Renal cortical epithelial cell (primary cell): ENCODE results near the gene SSC5D. TPM values are rescaled to one million over a fixed set of nuclear protein-coding genes. Genes with fewer than 3 reads are reported as not detected.

Experiments
- DNase-seq: peaks from one replicate; pipeline ENCODE4 v3.0.0-alpha.2; 2011; ENCODE audit warnings: low read depth
- total RNA-seq: library from RNA; depleted of rRNA; stranded (reverse); fragments of >200 nt; gene quantifications from 2 replicates; pipeline ENCODE4 v1.2.3, GENCODE V29; 2014

SSC5D gene
- total RNA-seq, 1 donor from 2014 or later = 69.4 TPM

DNA sequence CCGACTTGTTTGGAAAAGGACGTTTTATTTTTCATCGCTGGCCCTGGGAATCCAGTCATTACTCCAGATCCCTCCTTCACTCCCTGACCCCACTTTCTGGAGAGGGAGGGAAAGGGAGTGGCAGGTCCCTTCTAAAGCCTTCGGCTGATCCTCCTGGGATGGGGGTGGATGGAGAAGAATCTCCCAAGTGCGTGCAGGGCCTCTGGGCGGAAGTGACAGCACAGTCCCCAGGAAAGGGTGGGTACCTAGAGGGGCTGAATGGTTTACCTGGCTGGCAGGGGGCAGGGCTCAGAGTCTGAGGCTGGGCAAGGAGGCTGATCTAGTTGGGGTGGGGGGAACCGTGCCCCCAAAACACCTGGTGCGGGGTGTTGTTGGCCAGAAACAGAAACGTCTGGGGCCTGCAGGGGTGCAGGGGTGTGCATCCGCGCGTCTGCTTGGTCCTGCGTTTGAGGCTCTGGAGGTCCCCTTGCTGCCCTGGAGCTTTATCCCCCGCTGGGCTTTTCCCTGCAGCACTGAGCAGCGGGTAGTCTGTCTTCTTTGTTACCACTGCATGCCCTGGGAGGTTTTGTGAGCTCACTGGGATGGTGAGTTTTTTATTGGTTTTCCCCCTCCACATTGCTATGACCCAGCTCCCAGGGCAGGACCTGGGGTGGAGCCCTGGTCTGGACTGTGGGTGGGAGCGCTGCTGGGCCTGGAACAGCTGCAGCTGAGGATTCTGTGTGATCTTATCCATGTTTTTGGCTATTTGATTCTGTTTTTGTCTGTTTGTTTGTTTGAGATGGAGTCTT lies 14.8 kb upstream of the SSC5D start:
- DNase-seq = peak; percentile 68

DNA sequence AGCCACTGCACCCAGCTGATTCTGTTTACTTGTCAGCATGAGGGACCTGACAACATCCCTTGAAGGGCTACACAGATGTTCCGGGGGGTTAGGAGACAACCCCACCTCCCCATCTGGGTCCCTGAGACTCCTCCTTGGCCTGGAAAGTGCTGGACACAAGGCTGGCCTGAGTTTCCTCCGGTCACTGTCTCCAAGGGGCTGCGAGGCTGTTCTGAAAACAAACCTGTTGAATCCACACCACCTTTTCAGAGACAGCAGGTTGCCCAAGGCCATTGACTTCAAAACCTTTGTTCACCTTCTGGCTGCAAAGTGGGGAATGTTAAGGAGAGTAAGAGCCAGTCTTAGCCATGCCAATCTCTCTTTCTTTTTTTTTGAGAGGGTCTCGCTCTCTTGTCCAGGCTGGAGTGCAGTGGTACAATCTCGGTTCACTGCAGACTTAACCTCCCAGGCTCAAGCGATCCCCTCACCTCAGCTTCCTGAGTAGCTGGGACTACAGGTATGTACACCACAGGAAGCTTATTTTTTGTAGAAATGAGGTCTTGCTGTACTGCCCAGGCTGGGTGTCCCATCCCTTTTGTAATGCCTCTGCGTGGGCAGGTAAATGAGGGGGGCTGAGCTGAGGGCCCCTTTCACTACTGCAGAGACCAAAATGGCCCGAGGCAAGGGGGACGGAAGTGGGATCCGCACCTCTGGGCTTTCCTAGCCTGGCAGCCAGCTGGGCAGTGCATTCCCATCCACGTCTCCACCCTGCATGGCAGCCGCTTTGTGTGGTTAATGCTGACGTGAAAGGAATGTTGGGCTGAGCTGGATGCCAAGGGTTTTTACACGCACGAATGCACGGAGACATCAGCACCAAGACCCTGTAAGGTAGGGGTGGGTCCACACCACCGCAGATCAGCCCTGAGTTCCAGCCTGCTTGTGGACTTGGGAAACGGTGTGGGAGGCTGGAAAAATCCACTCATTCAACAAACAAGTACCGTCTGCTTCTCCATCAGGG lies 13.7 kb upstream of the SSC5D start:
- DNase-seq = peak; percentile 97

- DNase-seq = peak; percentile 90
These were observed 12.0 kb upstream of the SSC5D start, which contains the start of gene ZNF628 for GRCh38 chr19:55476100-55476775. Gene ZNF628 (plus strand): TSS chr19:55476617. CDS start chr19:55479911, 3,294 bp downstream.

DNA sequence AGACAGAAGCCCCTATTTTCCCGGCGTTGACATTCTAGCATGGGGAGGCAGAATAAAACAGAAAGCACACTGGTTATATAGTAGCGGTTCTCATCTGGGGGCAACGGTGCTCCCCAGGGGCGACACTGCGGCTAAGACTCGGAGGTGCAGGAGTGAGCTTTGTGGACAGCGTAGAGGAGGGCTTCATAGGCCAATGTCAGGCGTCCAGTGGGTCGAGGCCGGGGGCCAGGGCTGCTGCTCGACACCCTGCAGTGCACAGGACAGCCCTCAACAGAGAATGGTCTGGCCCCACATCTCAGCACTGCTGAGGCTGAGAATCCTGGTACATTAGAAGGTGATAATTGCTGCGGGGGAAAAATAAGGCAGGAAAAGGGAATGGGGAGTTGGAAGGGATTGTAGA lies 10.3 kb upstream of the SSC5D start:
- DNase-seq = no peak

GRCh38 chr19:55478364-55478763 lies 9.9 kb upstream of the SSC5D start:
- DNase-seq = no peak

DNA sequence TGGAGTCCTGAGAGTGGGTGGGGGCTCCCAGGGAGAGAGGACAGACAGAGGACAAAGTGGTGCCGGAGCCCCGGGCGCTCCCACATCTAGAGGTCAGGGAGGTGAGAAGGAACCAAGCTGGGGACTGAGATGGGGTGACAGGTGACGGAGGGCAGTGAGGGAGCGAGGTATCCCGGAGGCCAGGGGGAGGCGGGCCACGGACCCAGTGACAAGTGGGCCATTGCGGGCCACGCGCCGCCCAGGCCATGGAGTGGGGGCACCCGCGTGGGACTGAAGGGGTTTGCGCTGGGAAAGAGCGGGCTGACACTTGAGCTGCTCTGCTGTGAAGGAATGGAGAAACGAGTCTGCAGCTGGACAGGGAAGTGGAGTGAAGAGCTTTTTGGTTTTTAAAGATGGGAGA lies 9.2 kb upstream of the SSC5D start:
- DNase-seq = no peak

- DNase-seq = peak; percentile 86
These were observed 8.6 kb upstream of the SSC5D start for GRCh38 chr19:55479451-55480230.

GRCh38 chr19:55481148-55481793 lies 7.0 kb upstream of the SSC5D start:
- DNase-seq = no peak

DNA sequence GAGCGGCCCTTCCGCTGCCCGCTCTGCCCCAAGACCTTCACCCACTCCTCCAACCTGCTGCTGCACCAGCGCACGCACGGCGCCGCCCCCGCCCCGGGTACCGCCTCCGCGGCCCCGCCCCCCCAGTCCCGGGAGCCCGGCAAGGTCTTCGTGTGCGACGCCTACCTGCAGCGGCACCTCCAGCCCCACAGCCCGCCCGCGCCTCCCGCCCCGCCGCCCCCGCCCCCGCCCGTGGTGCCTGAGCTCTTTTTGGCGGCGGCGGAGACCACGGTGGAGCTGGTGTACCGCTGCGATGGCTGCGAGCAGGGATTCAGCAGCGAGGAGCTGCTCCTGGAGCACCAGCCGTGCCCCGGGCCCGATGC lies 6.5 kb upstream of the SSC5D start:
- no peak for DNase-seq

GRCh38 chr19:55482156-55482961 lies 5.9 kb upstream of the SSC5D start:
- DNase-seq = no peak

DNA sequence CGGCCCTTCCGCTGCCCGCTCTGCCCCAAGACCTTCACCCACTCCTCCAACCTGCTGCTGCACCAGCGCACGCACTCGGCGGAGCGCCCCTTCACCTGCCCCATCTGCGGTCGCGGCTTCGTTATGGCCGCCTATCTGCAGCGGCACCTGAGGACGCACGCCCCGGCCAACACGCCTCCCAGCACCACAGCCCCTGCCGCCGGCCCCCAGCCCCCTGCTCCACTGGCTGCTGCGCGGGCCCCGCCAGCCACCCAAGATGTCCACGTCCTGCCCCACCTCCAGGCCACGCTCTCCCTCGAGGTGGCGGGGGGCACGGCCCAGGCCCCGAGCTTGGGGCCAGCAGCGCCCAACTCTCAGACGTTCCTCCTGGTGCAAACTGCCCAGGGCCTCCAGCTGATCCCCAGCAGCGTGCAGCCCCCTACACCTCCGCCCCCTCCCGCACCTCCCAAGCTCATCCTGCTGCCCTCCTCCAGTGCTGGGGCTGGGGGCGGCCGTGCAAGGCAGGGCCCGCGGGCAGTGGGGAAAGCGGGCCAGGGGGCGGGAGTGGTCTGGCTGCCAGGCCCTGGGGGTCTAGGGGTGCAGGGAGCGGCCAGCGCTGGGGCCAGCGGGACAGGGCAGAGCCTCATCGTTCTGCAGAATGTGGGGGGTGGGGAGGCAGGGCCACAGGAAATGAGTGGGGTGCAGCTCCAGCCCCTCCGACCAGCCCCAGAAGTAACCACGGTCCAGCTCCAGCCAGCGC lies 5.1 kb upstream of the SSC5D start:
- no peak for DNase-seq

DNA sequence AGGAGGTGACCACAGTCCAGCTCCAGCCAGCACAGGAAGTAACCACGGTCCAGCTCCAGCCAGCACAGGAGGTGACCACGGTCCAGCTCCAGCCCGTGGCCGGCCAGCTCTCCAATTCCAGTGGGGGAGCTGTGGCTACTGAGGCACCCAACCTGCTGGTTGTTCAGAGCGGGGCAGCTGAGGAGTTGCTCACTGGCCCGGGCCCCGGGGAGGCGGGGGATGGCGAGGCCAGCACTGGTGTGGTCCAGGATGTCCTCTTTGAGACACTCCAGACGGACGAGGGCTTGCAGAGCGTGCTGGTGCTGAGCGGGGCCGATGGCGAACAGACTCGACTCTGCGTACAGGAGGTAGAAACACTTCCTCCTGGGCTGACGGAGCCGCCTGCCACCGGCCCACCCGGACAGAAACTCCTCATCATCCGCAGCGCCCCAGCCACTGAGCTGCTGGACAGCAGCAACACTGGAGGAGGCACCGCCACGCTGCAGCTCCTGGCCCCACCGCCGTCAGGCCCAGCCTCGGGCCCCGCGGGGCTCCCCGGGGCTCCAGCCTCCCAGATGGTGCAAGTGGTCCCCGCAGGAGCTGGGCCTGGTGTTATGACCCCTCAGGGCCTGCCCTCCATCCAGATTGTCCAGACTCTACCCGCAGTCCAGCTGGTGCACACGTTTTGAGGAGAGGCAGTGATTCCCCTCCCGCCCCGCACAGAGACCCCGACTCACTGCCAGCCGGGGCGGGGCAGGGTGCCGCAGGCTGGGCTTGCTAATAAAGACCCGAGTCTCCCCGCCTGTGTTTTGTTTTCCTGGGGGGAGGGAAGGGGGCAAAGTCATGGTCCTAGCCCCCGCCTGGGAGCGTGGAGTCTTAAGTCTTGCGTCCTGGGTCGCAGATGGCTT lies 4.3 kb upstream of the SSC5D start:
- DNase-seq = no peak

DNA sequence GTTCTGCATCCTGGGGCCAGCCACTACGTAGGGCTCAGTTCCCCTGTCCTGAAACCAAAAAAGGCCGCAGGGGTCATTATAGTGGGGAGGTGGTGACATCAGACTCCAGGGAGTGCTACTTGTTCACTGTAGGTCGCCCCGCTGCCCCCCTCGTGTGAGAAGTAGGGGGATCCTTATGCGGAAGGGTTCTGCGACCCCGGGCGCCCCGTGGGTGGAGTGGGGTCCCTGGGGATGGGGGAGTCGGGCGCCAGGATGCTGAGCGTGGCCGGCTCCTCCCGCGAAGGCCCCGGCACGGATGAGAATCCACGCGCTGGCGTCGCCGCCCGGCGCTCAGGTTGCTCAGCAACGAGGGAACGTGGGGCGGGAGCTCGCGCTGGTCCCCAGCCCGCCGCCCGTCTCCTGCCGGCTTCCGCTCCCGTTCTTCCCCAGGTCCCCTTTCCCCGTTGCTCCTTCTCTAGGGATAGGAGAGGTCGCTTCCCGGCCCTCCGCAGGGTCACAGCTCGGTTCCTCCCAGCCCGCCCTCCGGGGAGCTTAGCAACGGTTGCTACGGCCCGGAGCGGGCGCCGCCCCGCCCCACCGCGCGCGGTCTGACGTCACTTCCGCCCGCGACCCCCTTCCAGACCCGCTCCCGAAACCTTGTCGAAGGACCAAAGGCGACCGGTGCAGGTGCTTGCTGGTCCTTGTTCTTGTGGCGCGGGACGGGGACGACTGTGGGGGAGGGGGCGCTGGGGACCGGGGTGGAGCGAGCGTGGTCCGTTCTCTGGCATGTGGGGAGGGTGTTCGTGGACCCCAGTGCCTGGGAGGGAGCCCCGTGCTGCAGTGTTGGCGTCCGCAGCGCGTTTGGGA lies 3.4 kb upstream of the SSC5D start, which contains the start of gene NAT14:
NAT14 (plus strand) TSS at position 596 of the 846 bp plus-strand sequence. CDS start 521 bp downstream, outside the sequence.
- DNase-seq = no peak

DNA sequence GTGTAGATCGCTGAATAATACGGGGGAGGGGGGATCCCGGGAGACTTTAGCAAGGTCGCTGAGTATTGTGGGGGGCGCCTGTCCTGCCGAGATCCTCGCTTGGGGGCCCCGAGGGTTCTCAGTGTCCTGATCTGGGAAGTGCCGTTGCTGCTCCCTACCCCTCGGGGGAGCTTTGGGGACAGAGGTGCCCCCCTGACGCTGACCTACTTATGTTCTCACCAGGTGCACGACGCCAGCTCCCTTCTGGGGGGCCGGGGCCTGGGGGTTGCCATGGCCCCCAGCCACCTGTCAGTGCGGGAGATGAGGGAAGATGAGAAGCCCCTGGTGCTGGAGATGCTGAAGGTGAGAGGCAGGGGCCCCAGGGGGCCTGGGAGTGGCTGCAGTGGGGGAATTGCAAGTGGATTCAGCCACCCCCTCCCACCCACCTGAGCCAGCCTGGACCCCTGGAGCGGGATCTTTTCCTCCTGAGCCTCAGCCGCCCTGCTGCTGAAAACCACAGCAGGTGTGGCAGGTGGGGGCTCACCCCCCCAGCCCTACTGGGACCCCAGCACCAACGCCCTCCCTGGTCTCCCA lies 2.7 kb upstream of the SSC5D start:
- no peak for DNase-seq

DNA sequence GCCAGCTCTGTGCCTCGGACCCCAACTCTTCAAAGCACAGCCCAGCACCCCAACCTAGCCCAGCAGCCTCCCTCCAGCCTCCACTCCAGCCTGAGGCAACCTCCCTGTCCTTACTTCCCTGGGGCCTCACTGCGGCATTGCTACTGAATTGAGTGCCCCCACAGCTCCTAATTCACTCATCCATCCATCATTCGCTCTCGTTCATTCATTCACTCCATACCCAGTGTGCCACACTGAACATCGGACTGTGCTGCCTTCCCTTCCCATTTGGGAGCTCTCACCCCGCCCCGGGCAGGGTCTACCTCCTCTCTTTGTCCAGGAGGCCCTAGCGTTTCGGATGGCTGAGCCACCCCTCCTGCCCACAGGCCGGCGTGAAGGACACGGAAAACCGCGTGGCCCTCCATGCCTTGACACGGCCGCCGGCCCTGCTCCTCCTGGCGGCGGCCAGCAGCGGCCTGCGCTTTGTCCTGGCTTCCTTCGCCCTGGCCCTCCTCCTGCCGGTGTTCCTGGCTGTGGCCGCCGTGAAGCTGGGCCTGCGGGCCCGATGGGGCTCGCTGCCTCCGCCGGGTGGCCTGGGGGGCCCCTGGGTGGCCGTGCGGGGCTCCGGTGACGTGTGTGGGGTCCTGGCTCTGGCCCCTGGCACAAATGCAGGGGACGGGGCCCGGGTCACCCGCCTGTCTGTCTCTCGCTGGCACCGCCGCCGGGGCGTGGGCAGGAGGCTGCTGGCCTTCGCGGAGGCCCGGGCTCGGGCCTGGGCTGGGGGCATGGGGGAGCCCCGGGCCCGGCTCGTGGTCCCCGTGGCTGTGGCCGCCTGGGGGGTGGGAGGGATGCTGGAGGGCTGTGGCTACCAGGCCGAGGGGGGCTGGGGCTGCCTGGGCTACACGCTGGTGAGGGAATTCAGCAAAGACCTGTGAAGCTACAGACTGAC lies 1.9 kb upstream of the SSC5D start:
- DNase-seq = no peak
